IMR-90 (cell line): ENCODE data around the gene KCNK6.

Experiments
- CTCF ChIP-seq: conservative IDR thresholded peaks from 2 replicates; pipeline ENCODE4 v1.5.1; 2012; ENCODE audit warnings: mild to moderate bottlenecking, low read depth, low read length, improper control_type of control experiment
- POLR2A ChIP-seq: IDR thresholded peaks from 2 replicates; pipeline ENCODE4 v1.6.1; 2012; ENCODE audit warnings: mild to moderate bottlenecking, low read depth, low read length

GRCh38 chr19:38307597-38307996 lies 12.0 kb upstream of the KCNK6 start:
- TF ChIP-seq CTCF (no peak), POLR2A (no peak)
